Stomach (tissue), 4 donors: ENCODE measurements around the gene TRPM3.

Experiments
- POLR2AphosphoS5 ChIP-seq, 3 donors: sonication (generic); formaldehyde crosslinking; IDR thresholded peaks; one replicate each; pipeline ENCODE4 v1.6.1; 2016; ENCODE audit warnings: antibody characterized with exemption in 3 of 3
- TF ChIP-seq, protein P1 (sequence below), 7 experiments: fragments of 450-650 bp in 4 of 7; fragments of 200-600 bp in 3 of 7; sonication (generic) in 3 of 7; IDR thresholded peaks; one replicate each; pipeline ENCODE4 v1.5.1; 2016 to 2019; ENCODE audit warnings: antibody characterized with exemption in 7 of 7, control low read depth in 2 of 7, mild to moderate bottlenecking in 1 of 7

DNA sequence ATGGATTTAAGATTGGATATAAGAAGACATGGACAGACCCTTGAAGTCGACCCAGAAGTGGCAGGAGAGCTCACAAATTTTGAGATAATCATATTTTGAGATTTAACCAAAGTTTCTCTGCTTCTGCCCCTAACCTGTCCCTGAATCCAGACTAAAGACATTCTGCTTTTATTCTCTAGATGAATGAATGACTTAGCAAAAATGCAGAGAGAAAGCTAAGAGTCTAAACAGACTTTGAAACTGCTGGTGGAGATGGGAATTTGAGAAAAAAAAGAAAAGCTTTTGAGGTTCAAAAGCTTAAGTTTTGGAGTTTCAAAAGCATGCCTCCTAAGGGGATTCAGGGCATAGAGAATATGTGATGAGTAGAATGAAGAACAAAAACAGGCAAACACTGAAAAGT is 621.8 kb downstream of the TRPM3 start:
- TF ChIP-seq, protein P1, sequence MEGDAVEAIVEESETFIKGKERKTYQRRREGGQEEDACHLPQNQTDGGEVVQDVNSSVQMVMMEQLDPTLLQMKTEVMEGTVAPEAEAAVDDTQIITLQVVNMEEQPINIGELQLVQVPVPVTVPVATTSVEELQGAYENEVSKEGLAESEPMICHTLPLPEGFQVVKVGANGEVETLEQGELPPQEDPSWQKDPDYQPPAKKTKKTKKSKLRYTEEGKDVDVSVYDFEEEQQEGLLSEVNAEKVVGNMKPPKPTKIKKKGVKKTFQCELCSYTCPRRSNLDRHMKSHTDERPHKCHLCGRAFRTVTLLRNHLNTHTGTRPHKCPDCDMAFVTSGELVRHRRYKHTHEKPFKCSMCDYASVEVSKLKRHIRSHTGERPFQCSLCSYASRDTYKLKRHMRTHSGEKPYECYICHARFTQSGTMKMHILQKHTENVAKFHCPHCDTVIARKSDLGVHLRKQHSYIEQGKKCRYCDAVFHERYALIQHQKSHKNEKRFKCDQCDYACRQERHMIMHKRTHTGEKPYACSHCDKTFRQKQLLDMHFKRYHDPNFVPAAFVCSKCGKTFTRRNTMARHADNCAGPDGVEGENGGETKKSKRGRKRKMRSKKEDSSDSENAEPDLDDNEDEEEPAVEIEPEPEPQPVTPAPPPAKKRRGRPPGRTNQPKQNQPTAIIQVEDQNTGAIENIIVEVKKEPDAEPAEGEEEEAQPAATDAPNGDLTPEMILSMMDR (IDR thresholded peaks at IDR 0.05), result no peak
- TF ChIP-seq POLR2AphosphoS5 (IDR thresholded peaks at IDR 0.05), result no peak
